Mesothelial cell of epicardium (in vitro differentiated cells): ENCODE measurements around the gene LAMTOR1. TPM values are rescaled to one million over a fixed set of nuclear protein-coding genes. Genes with fewer than 3 reads are reported as not detected.

Experiments
- DNase-seq, 2 experiments: peaks; one replicate each; pipeline ENCODE4 v3.0.0; 2021; ENCODE audit warnings: low spot score in 2 of 2; ENCODE audit not compliant: unreplicated experiment in 2 of 2
- H3K27ac Mint-ChIP-seq: 2 replicates; pipeline ENCODE4 v1.8.0; 2021; ENCODE audit warnings: mixed read lengths
- H3K27me3 Mint-ChIP-seq: 2 replicates; pipeline ENCODE4 v1.8.0; 2021; ENCODE audit warnings: low read depth, mixed read lengths
- H3K36me3 Mint-ChIP-seq: 2 replicates; pipeline ENCODE4 v1.8.0; 2021; ENCODE audit warnings: mixed read lengths
- H3K4me1 Mint-ChIP-seq: 2 replicates; pipeline ENCODE4 v1.8.0; 2021; ENCODE audit warnings: mixed read lengths
- H3K4me3 Mint-ChIP-seq: 2 replicates; pipeline ENCODE4 v1.8.0; 2021; ENCODE audit warnings: mild to moderate bottlenecking, moderate library complexity, mixed read lengths
- H3K9me3 Mint-ChIP-seq: 2 replicates; pipeline ENCODE4 v1.8.0; 2021; ENCODE audit warnings: mixed read lengths
- CTCF ChIP-seq: fragments of 200-600 bp; sonication (generic); IDR thresholded peaks from one replicate; pipeline ENCODE4 v1.5.0; 2021; ENCODE audit warnings: antibody characterized with exemption; ENCODE audit not compliant: unreplicated experiment
- total RNA-seq: library from RNA; stranded (reverse); gene quantifications from 3 replicates; pipeline ENCODE4 v1.2.1, GENCODE V29; 2021

The LAMTOR1 gene
- total RNA-seq, 1 donor from 2014 or later, result 69.1 TPM

- Mint-ChIP-seq H3K9me3 (no peaks in the 10 kb centered on the region), H3K27ac (no peak within 1 kb of the TSS), H3K36me3 (peaks cover 5% of the 10 kb centered on the region), H3K4me1 (peaks cover 23% of the 10 kb centered on the region), H3K4me3 (no peak within 1 kb of the TSS), H3K27me3 (no peaks in the 10 kb centered on the region)
- no peak for TF ChIP-seq CTCF
- DNase-seq, result no peak
Observed at GRCh38 chr11:72105888-72106287, 2.8 kb upstream of the LAMTOR1 start, which contains the start of gene TOMT. TOMT (plus strand) TSS chr11:72105924; CDS start chr11:72105952, 28 bp downstream.

GRCh38 chr11:72103754-72104167 lies 664 bp upstream of the LAMTOR1 start:
- H3K4me3 Mint-ChIP-seq, result peak overlapping the region; percentile 88
- H3K9me3 Mint-ChIP-seq, result no peaks in the 10 kb centered on the region
- H3K4me1 Mint-ChIP-seq, result peaks cover 30% of the 10 kb centered on the region
- TF ChIP-seq CTCF, result no peak
- no peak for DNase-seq
- no peaks in the 10 kb centered on the region for H3K27me3 Mint-ChIP-seq
- H3K36me3 Mint-ChIP-seq, result peaks cover 6% of the 10 kb centered on the region
- H3K27ac Mint-ChIP-seq, result peak overlapping the region; percentile 88

- Mint-ChIP-seq H3K36me3 (peaks cover 14% of the 10 kb centered on the region), H3K4me1 (peaks cover 30% of the 10 kb centered on the region), H3K27ac (peak overlapping the region; percentile 88), H3K4me3 (peak overlapping the region; percentile 88), H3K9me3 (no peaks in the 10 kb centered on the region), H3K27me3 (no peaks in the 10 kb centered on the region)
- no peak for TF ChIP-seq CTCF
- DNase-seq, result no peak
Observed at GRCh38 chr11:72102631-72102945, 509 bp downstream of the LAMTOR1 start.

GRCh38 chr11:72102162-72102561 lies 935 bp downstream of the LAMTOR1 start:
- Mint-ChIP-seq H3K27me3 (no peaks in the 10 kb centered on the region), H3K27ac (peak overlapping the region; percentile 88), H3K9me3 (no peaks in the 10 kb centered on the region), H3K36me3 (peaks cover 13% of the 10 kb centered on the region), H3K4me3 (peak overlapping the region; percentile 88), H3K4me1 (peaks cover 30% of the 10 kb centered on the region)
- DNase-seq, result no peak
- TF ChIP-seq CTCF, result no peak

GRCh38 chr11:72100462-72100861 lies 2.6 kb downstream of the LAMTOR1 start:
- Mint-ChIP-seq H3K27me3 (no peaks in the 10 kb centered on the region), H3K9me3 (no peaks in the 10 kb centered on the region), H3K4me1 (peaks cover 30% of the 10 kb centered on the region), H3K4me3 (no peak overlapping the region), H3K27ac (no peak overlapping the region), H3K36me3 (peaks cover 18% of the 10 kb centered on the region)
- TF ChIP-seq CTCF, result no peak
- no peak for DNase-seq

GRCh38 chr11:72100009-72100408 lies 3.1 kb downstream of the LAMTOR1 start:
- TF ChIP-seq CTCF, result no peak
- H3K36me3 Mint-ChIP-seq, result peaks cover 18% of the 10 kb centered on the region
- H3K27me3 Mint-ChIP-seq, result no peaks in the 10 kb centered on the region
- H3K9me3 Mint-ChIP-seq, result no peaks in the 10 kb centered on the region
- H3K27ac Mint-ChIP-seq, result peak overlapping the region; percentile 47
- H3K4me1 Mint-ChIP-seq, result peaks cover 30% of the 10 kb centered on the region
- no peak overlapping the region for H3K4me3 Mint-ChIP-seq
- DNase-seq, result no peak
